D341Med (cell line): ENCODE measurements around the gene TMEM154.

Source experiments
- DNase-seq: peaks from one replicate; pipeline ENCODE4 v3.0.0; 2012; ENCODE audit warnings: low spot score

TMEM154 gene

GRCh38 chr4:152693871-152694270 lies 14.1 kb upstream of the TMEM154 start:
- no peak for DNase-seq

GRCh38 chr4:152691761-152692160 lies 12.0 kb upstream of the TMEM154 start:
- no peak for DNase-seq

DNA sequence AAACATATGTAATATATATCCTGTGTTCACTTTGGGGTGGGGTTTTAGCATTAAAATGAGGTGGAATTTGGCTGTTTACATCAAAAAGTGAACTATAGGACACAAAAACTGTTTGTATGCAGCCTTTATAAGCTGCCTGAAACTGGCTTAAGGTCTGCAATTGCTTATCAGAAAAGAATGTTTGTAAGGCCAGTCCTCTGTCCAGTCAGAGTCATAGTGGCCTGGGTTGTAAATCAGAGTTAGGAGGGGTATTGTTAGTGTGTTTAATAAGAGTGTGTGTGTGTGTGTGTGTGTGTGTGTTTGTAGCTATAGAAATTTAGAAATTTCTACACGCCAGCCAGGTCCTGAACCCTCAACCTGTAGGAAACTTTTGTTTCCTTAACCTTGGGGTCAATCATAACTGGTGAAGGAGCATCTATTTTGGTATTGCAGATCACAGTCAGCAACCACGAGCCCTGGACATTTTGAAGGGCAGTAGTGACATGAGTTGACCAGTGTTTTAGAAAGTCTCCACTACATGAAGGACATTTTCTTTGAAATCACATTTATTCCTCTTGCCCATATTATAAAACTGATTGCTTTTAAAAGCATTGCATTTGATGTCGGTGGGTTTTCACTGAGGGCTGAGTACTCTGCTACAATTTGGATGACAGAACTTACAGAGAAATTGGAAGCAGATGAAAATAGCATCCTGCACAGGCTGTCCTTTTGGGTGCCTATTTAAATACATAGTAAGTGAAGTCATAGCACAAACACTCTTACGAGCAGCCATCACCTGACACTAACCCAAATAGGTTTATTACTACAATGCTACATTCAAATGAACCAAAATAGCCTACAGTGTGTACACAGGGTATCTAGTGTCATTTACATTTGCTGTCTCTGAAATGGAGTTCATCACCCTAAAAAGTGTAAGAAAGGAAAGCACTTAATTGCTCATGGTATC lies 11.2 kb upstream of the TMEM154 start:
- DNase-seq, result no peak

DNA sequence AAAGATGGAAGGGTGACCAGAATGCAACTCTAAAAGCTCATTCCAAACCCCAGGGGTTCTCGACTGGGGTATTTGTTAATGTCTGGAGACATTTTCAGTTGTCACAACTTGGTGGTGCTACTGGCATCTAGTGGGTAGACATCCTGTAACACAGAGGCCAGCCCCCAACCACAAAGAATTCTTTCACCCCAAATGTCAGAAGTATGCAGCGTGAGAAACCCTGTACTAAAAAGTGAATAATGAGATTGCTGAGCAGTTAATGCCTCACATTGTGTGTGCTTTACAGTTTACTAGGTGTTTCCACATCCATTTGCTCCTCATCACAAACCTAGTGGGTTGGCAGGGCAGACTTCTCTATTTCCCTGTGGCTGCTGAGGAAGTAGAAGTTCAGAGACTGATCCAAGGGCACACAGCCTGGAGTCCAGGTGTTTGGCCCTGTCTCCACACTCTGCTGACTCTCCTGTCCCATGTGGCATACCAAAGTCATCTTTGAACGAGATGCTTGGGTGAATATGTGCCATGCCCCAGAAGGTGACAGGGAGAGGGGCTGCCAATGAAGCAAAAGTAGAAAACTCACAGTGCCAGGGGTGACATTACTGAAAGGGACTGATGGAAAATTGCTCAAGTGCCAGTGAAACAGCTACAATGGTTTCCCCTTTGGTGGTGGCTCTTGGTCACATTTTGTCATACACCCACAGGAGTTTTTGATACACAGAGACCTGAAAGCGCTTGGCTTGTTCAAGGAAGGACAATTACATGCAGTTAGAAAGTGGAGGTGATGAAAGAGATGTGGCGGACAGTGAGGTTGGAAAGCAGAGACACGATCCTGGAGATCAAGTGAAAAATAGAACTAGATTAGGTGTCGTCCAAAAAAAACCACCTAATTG lies 10.1 kb upstream of the TMEM154 start:
- no peak for DNase-seq

GRCh38 chr4:152687974-152688599 lies 8.3 kb upstream of the TMEM154 start:
- DNase-seq, result no peak

- DNase-seq, result no peak
These were observed 6.7 kb upstream of the TMEM154 start for GRCh38 chr4:152686452-152687013.

- no peak for DNase-seq
These were observed 4.8 kb upstream of the TMEM154 start for GRCh38 chr4:152684587-152684986.

DNA sequence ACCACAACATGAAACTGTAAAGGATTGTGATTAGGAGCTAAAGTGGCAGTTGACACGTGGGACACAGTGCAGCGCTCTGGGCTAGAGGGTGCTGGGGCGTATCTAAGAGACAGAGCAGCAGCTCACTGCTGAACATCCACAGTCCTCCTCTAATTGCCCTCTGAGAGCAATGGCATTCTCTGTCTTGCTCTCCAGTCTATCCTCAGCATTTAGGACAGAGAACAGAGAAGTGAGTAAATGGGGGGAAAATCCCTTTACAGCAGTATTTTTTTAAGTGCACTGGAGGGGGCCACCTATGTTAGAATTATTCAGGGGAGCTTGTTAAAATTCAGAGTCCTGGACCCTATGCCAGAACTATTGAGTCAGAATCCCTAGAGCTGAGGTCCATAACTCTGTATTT lies 4.2 kb upstream of the TMEM154 start:
- no peak for DNase-seq

- no peak for DNase-seq
These were observed 2.5 kb upstream of the TMEM154 start for GRCh38 chr4:152682143-152682941.

GRCh38 chr4:152680988-152681603 lies 1.3 kb upstream of the TMEM154 start:
- DNase-seq, result no peak

GRCh38 chr4:152678841-152679240 lies 956 bp downstream of the TMEM154 start:
- DNase-seq, result no peak

- DNase-seq, result no peak
These were observed 2.7 kb downstream of the TMEM154 start for GRCh38 chr4:152677117-152677516.

- DNase-seq, result no peak
These were observed 3.5 kb downstream of the TMEM154 start for GRCh38 chr4:152676052-152676854.

- no peak for DNase-seq
These were observed 5.4 kb downstream of the TMEM154 start for GRCh38 chr4:152674359-152674758.

DNA sequence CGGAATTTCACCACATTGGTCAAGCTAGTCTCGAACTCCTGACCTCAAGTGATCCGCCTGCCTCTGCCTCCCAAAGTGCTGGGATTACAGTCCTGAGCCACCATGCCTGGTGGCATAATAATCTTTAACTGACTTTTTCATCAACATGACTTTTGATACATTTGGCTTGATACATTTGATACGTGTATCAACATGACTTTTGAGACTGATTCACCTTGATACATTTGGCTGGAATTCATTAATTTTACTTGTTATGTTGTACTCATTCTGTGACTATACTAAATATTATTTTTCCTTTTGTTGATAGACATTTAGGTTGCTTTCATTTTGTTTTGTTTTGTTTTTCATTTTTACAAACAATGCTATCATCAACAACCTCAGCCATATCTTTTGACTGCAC lies 6.3 kb downstream of the TMEM154 start:
- DNase-seq, result no peak

DNA sequence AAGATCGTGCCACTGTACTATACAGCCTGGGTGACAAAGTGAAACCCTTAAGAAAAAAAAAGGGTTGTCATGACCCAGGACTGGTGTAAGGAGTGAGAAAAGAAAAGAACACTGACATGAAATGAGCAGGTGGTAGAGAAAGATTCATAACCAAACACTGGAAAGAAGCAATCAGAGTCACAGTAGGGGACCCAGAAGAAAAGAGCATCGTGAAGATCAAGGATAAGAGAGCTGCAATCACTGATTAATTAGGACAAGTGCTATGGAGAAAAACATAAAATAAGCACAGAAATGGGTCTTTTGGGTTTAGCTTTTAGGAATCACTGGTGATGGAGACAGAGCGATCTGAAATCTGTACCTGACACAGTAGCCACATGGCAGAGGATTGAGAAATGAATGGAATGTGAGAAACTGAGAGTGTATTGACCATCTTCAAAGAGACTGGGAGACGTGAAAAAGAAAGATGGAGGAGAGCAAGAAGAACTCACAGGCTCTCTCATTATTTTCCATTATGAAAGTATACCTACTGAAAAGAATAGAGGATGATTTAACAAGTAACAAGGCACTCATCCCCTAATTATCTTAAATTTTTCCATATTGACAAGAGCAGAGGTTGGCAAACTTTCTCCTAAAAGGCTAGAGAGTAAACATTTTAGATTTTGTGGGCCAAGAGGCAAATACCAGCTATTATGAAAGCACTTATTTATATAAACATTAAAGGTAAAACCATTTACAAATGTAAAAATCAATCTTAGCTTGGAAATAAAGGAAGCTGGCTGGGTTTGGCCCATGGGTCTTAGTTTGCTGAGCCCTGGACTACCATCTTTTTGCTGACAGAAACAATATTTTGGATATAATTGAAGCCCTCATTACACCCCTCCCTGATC lies 7.3 kb downstream of the TMEM154 start:
- no peak for DNase-seq

DNA sequence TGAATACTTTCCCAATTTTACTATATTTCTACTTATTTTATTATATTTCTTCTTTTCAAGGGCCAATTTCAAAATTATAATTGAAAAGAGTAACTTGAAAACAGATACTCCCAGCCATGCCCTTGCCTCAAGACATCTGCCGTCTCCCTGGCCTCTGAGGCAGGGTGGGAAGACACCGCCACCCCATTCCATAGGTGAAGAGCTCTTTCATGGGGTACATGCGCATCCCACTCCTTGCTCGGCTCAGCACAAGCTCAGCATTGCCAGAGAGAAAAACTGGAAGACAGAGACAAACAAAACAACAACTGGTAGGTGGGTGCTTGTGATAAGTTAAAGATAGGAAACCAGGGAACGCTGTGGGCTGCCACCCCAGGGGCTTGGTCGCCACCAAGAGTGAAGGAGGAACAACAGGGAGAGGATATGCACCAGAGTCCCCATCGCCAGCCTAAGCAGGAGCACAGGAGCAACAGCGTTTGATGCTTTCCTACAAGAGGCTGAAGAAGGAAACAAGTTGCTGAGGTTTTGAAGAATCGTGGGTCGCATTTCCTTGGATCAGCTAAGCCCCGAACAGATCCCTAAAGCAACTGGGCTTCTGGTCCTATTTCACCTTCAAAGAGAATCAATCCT lies 11.3 kb downstream of the TMEM154 start:
- no peak for DNase-seq

GRCh38 chr4:152667781-152668180 lies 12.0 kb downstream of the TMEM154 start:
- DNase-seq, result no peak
